HuH-7 (cell line): ENCODE results near the gene WWP2.

ENCODE experiments used
- DNase-seq: peaks from one replicate; pipeline ENCODE4 v3.0.0; 2011; ENCODE audit warnings: low spot score

WWP2 gene

DNA sequence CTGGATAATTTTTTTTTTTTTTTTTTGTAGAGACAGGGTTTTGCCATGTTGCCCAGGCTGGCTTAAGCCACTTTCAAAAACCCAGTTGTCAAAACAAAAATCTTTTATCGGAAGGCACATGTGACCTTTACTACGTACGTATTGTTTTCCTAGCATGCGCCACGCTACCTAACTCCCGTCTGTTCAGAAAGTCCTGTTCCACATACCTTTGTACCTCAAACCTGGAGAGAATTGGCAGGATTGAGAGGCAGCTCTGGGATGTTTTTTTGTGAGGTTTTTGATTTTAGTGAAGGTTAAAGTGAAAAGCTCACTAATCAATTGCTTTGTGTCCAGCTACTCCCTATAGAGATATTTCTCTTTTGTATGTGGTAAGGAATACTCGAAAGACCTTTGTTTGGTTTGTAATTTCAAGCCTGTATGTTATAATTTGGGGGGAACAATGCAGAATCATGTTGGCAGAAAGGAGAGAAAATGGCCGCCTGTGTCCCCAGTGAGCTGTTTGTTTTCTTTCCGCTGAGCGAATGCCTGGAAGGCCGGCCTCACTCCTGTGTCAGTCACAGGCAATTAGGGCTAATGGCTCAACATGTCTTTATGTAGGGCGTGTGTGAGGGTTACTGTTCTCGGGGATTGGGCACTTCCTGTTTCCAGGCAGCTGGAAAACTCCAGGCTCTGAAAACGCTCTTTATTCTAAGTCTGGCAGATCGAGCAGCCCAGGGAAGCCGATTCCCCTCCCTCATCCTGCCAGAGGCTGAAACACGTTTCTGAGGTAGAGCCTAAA, 128.2 kb downstream of the WWP2 start:
- no peak for DNase-seq

DNA sequence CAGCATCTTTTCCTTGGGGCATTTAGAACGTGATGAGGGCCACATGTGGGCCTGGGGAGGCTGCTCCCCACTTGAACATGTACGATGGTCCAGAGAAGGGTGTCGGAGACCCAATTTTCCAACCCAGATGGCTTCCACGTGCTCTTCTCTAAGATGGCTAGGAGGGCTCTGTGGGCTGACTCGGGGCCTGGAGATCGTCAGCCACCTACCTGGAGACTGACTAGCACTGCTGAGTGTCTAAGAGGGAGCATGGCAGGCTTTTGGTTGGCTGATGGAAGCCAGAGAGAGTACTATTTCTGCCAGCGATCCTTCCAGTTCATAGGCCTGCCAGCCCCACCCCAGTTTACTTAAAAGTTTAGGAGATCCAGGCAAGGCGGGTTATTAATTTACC, 128.8 kb downstream of the WWP2 start:
- no peak for DNase-seq

DNA sequence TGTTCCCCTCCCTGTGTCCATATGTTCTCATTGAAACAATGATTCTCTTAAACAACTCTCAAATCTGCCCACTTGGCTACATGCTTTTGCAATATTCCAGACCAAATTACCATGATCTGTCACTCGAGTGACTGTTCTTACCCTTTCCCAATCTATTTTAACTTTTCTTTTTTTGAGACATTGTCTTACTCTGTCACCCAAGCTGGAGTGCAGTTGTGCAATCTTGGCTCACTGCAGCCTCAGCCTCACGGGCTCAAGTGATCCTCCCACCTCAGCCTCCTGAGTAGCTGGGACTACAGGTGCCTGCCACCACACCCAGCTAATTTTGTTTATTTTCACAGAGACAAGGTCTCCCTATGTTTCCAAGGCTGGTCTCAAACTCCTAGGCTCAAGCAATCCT, 130.2 kb downstream of the WWP2 start:
- no peak for DNase-seq

DNA sequence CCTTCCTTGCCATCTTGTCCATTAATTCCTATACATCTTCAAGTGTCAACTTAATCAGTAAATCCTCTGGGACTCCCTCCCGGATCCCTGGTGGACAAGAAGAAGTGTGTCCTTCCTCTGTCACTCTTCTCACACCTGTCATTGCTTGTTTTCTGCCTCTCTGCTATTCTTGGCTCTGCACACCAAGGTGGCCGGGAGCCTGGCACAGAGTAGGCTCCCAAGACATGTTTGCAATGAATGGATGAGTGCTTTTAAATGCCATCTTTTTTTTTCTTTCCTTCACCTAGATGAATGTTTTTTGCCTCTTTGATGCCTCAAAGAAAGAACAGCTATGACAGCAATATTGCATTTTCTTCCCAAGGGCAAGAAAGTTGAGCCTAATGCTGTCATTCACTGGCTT, 131.0 kb downstream of the WWP2 start:
- no peak for DNase-seq

DNA sequence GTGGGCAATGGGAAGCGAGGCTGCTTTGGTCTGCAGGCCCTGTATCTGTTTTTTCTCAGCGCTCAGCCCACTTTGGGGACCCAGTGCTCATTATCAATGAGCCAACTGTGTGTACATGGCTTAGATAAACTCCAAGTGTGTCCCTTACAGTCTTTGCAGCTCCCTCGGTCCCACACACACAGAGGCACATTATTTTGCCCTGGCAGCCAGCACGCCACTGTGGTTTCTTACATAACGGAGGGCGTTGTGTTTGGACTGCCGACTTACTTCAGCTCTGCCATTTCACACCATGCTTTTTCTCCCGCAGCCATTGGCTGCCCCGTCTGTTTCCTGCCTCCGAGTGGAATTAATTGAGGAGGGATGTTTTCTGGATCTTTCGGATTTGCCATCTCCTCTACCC, 132.5 kb downstream of the WWP2 start:
- DNase-seq: no peak

DNA sequence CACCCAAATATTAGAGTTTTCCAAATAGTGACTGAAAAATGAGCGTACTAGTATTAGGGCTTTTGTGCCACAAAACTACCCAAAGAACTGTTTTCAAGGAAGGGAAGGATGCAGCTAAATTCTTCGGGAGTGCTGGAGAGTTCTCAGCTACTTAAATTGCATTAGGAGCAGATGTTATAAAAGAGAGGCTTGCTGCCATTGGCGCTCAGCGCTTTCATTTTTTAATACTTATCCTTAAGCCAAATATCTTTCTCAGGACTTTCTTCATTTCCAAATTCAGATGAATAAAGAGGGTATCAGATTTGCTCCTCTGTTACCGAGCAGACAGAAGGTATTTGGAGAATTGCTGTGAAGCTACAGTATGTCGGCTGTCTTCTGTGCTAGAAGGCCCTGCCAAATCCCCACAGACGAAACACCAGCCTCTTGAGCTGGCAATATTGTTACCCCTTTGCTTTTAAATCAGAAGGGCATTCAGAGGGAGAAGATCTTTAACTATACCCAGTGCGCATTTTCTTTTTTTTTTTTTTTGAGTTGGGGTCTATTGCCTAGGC, 141.8 kb downstream of the WWP2 start:
- no peak for DNase-seq

DNA sequence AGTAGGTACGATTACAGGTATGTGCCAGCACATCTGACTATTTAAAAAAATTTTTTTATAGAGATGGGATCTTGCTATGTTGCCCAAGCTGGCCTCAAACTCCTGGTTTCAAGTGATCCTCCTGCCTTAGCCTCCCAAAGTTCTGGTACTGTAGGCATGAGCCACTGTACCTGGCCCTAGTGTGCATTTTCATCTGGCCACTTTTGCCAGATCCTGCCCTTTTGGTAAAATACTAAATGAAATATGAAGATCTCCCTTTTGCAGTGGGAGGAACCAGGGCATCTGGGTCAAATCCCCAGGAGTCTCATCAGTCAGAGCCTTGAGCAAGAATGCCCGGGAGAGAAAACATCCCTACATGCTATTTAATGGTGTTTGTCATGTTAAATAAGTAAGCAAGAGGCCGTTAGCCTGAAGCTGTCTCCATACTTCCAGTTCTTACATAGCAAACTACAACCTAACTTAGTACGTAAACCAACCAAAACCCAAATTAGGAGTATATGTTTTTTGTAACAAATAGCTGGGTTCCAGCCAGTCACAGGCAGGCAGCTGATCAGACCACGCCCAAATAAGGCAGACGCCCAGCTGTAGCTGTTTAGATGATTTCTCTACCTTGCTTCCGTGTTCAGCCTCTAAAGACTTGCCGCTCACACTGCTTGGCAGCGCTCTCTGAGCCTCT, 142.5 kb downstream of the WWP2 start:
- no peak for DNase-seq

DNA sequence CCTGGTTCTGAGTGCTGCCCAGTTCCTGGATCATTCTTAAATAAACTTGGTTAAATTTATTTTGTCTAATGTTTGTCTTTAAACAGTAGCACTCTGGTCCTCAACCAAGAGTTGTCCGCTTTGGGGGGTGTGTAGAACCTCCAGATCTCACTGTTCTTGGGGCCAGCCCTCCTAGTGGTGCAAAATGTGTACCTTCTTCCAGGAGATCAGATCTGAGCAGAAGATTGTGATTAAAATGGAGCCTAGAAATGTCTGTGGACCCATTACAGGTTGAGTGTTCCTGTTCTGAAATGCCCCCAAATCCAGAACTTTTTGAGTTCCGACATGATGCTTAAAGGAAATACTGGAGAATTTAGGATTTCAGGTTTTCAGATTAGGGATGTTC, 143.0 kb downstream of the WWP2 start:
- no peak for DNase-seq

DNA sequence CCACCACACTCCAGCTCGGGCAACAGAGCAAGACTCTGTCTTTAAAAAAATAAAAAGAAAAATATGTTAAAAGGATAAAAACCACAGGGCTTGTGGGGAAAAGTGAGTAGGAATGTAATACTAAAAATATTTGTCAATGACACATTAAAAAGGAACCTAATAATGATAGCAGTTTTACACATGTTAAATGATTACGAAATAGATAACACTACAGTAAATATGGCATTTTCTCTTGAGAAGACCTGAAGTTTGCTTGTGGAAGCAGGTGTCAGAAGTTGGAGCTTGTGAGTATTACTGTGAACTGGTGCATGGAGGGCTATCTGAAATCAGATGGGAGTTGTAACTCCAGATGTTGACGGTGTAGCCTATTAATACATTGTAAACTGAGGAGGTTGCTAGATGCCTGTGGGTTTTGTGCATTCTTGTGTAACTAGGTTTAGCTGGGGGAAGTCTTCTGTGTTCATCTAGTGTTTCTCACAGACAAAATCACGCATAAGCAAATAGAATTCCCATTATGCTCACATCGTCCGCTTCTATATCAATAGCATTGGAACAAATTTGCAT, 144.8 kb downstream of the WWP2 start:
- DNase-seq: no peak

DNA sequence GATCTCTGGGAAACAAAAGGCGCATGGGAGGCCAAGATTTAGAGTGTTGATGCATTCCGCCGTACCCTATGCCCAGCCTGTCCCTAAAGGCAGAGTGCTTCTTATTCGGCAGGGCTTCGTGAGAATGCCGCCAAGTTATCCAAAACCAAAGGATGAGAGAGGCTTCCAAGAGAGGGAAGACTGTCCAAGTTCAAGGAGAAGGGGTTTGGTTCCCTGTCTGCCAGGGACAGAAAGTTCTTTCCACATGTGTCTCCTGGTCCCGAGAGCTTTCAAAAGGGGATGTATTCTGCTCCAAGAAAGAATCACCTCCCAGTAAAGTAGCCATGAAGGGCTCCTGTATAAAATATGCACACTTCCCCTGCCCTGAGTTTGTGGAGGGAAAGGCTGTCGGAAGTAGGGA, 146.9 kb downstream of the WWP2 start:
- DNase-seq: no peak

DNA sequence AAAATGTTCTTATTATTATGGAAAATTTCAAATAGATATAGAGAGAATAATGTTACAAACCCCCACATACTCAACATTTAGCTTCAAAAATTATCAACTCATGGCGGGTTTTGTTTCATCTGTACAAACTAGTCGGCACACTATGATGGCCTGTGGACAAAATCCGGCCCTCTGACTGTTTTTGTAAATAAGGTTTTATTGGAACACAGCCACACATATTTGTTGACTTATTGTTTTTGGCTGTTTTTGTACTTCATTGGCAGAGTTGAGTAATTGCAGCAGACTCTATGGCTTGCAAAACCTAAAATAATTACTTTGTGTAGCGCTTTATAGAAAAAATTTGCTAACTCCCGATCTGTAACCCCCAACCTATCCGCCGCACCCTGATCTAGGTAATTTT, 147.6 kb downstream of the WWP2 start:
- no peak for DNase-seq

DNA sequence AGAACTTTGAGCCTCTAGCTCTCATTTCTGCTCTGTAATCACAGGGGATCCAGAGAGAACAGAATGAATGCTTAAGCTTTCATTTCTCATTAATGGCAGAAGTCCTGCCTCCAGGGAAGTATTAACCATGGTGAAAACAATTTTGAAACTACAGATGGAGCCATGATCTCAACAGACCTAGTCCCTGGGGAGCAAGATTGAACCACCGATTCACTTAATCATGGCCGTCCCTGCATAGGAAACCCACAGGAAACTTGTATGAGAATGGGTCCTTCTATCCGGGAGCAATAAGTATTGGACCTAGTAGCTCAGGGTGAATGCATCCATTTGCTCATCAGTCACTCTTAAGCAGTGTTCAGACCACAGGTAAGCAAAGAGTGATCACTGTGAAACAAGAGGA, 148.8 kb downstream of the WWP2 start:
- no peak for DNase-seq

DNA sequence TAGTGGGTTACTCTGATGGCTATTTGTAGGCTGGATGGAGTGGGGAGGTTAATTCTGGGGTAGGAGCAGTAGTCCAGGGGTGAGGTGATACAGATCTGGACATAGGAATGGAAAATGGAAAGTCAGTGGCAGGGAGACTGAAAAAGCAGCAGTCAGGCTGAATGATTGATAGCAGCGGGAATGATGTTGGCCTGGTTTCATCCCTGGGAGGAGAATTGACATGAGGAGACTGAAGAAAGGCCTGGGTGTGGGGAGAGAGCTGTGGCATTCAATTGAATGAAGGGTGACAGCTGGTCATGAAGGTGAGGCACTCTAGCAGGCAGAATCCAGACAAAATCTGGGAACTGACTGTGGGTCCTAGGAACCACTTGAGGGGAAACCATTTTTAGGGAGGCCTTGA, 154.3 kb downstream of the WWP2 start:
- DNase-seq: no peak

DNA sequence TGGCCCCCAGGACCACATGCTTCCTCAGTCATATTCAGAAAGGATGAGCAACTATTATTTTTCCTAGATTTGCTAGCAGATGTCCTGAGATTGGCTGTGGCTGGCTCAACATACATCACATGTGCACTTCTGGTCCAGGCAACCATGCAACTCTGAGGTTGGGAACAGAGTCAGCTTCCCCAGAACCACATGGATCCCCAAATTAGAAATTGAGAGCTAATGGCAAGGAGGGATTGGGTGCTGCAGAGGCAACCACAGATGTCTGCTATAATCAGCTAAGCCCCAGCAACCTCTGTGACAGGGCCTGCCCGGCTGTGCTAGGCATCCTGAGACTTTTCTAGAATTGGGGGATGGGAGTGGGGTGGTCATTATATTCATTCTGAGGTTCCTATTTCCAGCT, 155.2 kb downstream of the WWP2 start:
- no peak for DNase-seq

DNA sequence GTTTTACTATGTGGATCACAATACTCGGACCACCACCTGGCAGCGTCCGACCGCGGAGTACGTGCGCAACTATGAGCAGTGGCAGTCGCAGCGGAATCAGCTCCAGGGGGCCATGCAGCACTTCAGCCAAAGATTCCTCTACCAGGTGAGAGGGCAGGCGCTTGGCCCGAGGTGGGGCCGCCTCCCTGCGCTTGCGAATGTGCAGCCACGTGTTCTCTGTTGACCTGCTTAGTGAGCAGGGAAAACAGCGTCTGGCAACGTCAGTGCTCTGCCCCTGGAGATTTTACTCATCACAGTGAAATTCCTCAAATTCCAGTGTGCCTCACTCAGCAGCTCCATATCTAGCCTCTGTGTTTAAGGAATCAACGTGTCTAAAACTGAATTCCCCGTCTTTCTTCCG, 155.6 kb downstream of the WWP2 start:
- no peak for DNase-seq

DNA sequence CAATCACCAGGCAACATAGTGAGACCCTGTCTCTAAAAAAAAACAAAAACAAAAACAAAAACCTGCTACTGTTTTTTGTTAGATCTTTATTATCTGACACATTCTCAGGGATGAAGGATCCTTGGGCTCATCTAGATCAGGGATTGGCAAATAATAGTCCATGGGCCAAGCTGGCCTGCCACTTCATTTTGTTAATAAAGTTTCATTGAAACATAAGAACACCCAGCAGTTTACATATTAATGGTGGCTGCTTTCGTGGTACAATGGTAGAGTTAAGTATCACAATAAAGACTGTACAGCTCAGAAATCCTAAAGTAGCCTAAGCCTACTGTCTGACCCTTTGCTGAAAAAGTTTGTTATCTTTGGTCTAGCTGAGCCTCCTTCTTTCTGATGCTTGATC, 156.1 kb downstream of the WWP2 start:
- no peak for DNase-seq

DNA sequence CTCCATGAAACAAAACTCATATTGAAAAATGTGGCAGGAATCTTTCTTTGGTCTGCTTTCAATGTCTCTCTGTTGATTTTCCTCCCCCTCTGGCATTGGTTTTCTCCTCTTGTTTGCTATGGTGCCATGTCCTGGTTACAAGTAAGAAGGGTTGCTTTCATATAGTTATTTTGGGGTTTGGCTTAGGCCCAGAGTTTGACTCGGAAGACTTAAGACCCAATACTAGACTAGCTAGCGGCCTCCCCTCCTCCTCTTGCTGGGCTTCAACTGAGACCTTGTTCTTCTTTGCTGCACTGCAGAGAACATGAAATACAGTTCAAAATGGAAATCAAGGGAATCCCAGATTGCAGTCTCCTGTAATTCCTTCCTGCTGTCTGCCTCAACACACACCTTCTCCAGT, 159.0 kb downstream of the WWP2 start:
- no peak for DNase-seq

DNA sequence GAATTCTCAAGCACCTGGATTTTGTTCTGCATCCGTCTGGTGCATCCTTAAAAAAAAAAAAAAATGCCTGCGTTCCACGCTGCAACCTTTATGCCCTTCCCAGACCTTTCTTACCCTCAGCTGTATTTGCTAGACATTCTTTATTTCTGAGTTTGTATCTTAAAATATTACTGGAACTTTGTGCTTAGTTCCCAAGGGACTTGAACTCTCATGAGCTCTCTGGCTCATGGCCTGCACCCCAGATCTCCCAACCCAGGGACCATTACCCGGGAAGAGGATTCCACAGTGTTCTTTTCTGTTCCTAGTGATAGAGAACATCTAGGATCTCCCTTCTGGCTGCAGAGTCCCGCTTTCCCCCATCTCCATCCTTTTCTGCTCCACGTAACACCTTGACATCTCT, 160.1 kb downstream of the WWP2 start:
- DNase-seq: no peak

DNA sequence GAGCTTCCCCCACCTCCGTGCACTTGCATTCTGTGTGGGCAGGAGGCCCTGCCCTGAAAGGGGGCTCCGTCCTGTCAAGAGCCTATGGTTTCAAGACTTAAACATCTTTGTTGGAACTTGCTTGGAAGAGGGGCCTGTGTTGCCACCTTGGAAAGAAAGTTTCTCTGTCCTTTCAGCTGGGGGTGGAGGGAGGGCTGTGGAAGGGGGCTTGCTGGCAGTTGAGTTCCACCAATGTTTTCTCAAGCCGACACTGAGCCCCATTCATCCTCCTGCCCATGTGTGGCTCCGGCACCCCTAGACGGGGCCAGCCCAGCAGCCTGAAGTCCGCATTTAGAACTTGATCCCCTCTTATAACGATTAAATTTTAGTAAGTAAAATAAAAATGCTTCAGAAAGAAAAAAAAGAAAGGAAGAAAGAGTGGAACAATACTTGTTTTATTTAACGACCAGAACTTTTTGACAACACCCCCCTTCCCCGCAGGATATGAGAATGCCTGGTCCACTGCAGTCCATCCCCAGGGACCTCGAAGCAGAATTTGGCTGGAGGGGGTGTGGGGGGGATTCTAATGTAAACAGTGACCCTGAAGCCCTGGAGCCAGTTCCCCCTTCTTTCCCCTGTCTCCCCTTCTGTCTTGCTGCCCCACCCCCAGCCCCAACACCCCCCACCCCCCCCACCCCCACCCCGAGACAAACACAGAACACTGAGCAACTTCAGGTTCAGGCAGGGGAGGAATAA, 162.1 kb downstream of the WWP2 start:
- DNase-seq: no peak

DNA sequence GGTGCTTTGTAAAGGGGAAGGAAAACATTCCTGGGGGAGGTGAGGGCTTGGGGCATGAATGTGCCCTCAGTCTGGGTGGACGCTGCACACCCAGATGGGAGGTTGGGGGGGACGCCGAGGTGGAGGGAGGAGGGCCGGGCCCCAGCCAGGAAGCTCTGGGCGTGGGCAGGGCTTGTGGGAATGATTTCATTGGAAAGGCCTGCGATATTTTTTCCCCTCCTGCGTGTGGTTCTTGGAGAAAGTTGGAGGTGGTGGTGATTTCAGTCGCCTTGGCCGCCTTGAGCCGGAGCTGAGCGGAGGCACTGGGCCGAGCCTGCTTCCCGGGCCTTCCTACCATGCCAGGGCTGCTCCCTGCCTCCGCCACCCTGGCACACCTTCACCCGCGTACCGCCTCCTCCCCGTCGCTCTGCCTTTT, 162.7 kb downstream of the WWP2 start:
- DNase-seq: no peak

DNA sequence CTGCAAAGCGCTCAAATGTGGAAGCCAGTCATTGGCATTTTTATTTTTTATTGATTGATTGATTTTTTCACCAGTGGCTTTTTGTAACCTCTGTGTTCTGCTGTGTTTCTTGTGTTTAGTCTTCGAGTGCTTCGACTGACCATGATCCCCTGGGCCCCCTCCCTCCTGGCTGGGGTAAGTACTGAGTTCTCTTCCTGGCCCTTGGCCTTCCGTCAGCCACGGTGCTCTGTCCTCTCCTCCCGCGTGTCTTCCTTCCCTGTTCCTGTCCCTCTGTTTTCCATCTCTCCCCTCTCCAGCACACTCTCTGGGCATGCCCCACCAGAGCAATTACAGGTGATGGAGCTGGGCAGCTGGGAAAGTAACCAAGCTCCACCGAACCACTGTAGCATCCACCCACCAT, 163.2 kb downstream of the WWP2 start:
- no peak for DNase-seq

DNA sequence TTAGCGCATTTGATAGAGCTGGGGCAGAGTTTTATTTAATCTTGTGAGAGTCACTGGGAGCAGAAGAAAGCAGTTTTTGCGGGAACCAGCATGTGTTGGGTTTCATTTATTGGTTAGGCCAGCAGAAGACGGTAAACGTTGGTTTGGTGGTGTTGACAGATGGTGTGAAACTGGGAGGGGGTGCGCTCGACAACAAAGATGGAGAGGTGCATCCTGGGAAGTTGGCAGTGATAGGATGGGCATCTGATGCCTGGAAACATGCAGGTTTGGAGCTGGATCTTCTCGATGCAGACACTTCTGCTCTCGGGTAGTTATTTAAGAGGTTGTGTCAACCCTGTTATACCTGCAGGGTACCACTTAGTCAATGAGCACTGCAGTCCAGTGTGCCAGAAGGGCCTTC, 164.1 kb downstream of the WWP2 start:
- no peak for DNase-seq
